Stimulated activated CD8-positive, alpha-beta memory T cell treated with anti-CD3 and anti-CD28 coated beads, Interleukin-7, amount 100 ng/mL, for 1 hour (primary cell): ENCODE measurements around the gene SHB.

Experiments used
- DNase-seq, 2 donors: peaks; one replicate each; pipeline ENCODE4 v3.0.0-alpha.2; 2020; ENCODE audit warnings: low read depth in 2 of 2

SHB gene

GRCh38 chr9:38088006-38088925, 19.2 kb upstream of the SHB start:
- peak in 1 of 2 donors; percentile 63 for DNase-seq

DNA sequence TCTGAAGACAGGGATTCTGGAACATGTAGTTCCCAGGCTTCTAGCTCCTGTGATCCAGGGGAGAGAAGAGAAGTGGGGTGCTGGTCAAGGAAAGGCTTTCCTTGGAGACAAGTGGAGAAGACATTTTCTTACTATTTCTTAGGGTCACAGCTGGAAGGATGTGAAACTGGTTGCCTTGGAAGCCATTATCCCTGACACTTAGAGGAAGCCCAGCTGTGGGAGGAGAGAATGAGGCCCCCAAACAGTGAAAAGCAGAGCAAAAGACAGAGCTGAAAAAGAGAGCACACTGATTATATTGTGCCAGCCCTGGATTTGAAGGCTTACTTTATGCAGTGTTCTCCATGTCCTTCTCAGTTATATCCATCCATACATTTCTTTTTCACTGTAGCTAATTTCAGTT, 17.5 kb upstream of the SHB start:
- DNase-seq, result no peak

DNA sequence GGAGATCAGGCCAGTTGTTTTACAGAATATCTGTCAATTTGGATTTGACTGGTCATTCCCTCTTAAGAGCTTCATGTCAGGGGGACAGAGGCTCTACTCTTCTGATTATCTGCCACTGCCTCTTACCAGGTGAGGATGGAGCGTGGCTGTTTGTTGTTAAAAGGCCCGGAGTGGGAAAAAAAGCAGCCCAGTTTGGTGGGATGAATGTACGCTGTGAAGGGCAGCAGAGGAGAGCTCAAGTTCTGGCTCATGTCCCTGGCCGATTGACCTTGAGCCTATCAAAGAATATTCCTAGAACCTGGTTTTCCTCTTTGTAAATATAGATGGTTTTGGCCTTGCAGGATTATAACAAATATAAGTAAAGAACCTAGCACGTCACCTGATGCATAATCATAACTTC, 16.3 kb upstream of the SHB start:
- DNase-seq, result no peak

DNA sequence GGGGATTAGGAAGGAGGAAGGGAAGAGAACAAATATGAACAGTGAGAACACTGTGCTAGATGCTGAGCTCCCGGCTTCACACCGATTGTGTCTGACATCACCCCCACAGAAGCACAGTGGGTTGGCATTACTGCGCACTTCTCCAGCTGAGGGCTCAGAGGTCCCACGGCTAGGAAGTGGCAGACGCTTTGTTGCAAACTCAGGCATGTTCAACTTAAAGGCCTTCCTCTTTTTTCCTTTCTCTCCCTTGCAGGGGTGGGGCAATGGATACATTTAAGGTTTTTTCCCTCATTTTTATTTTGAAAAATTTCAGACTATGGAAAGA, 15.5 kb upstream of the SHB start:
- DNase-seq, result no peak

- no peak for DNase-seq
Measured at GRCh38 chr9:38083858-38084555, 15.0 kb upstream of the SHB start.

DNA sequence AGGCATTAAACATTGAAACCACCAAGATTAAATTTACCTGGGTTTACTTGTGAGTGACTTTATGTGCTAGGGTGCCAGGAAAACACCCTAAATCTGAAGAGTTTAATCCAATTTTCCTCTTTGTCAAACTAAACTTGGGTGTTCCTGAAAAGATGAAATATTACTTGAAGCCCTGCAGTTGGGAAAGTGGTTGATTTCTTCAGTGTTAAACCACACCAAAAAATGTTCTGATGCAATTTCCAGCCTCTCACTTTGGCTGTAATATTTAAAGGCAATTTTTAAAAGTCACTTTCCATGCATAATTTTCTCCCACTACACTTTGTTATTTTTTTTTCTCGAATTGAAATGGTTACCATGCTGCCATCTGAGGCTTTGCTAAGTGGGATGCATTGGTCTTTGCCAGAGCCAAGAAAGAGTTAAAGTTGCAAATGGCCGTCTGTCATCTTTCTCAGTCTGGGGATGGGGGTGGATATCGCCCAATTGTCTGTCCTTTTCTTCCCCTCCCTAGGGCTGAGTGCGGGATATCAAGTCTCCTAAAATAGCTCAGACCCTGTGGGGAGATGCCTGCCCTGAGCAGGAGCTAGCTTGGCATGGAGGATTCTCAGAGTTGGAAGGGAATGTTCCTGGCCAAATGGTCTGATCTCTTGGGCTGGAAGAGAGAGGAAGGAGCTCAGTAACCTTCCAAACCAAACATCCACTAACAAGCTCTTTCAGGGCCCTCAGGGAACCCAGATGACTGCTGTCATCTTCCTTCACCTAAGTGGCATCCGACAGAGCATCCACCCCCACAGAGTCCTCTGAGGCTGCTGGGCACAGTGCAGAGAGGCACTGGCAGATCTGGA, 13.6 kb upstream of the SHB start:
- no peak for DNase-seq

DNA sequence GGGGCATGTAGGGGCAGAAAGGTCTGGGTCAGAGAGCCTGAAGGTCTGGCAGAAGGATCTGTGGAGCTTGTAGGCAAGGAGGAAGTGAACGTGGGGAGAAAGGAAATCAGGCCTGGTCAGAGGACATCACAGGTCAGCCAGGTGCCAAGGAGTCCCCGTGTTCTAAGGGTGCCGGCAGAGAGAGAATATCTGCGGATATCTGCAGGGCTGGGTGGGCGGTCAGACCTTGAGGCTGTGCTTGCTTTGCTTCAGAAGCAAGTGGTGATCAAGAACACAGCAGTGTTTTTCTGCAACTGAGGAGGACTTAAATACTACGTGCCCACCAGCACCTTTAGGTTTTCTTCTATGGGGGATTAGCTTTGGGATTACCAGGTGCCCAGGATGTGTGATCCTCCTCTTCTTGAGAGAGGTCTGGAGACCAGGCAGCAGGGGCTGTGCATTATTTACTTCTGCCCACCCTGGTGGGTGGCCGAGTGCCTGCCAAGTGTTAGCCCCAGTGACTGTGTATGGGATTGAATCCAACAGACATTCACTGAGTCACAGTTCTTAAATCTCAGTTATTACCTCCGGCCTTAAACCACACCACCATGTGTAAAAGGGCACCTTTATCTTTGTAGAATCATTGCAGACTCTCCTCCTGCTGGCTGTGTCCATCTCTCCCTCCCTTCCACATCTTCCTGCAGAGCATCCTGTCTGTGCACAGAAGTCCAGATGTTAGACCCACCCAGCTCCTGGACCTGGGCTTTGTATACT, 12.5 kb upstream of the SHB start:
- no peak for DNase-seq

DNA sequence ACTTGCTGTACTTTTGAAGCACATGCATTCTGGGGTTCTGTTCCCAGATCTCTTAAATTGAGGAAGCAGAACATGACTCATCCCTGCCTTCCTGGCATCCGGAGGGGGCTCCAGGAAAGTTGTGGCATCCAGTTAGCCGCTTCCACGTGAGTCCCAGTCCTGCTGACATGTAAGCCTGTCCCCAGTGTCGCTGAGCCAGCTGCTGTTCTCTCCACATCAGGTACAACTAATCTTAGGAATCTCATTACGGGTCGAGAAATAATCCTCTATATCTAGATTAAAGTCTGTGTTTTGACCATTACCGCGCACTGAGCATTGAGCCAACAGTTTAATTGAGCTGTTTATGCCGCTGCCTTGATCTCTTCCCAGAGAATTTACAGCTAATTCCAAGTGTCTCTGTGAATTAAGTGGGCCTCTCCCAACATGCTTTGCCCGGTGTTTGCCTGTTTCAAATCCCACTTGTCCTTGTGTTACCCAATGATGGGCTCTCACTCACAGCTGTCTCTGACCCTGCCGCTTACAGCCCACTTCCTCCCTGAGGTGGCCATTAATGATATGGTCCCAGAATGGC, 10.5 kb upstream of the SHB start:
- DNase-seq, result no peak

- DNase-seq, result no peak
Measured at GRCh38 chr9:38075272-38075671, 6.2 kb upstream of the SHB start.

GRCh38 chr9:38074441-38074961, 5.5 kb upstream of the SHB start:
- DNase-seq, result no peak

DNA sequence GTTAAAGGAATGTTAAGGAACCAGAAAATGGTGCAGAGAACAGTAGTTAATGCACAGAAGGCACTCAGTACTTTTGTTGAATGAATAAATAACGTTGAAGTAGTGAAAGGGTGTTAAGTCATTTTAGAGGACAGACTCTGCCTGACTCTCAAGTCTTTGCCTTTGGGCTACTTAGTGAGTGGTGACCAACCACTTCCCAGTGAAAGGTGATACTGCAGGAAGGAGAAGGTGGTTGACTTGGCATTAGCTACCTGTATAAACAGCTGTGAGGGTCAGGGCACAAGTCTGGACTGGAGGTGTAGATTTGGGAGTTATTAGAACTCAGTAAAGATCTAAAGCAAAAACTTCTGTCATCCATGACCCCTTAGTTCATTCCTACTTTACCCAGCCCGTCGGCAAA, 4.9 kb upstream of the SHB start:
- no peak for DNase-seq

- DNase-seq, result no peak
Measured at GRCh38 chr9:38071470-38072134, 2.6 kb upstream of the SHB start.

- DNase-seq, result no peak
Measured at GRCh38 chr9:38067859-38068681, 957 bp downstream of the SHB start.

DNA sequence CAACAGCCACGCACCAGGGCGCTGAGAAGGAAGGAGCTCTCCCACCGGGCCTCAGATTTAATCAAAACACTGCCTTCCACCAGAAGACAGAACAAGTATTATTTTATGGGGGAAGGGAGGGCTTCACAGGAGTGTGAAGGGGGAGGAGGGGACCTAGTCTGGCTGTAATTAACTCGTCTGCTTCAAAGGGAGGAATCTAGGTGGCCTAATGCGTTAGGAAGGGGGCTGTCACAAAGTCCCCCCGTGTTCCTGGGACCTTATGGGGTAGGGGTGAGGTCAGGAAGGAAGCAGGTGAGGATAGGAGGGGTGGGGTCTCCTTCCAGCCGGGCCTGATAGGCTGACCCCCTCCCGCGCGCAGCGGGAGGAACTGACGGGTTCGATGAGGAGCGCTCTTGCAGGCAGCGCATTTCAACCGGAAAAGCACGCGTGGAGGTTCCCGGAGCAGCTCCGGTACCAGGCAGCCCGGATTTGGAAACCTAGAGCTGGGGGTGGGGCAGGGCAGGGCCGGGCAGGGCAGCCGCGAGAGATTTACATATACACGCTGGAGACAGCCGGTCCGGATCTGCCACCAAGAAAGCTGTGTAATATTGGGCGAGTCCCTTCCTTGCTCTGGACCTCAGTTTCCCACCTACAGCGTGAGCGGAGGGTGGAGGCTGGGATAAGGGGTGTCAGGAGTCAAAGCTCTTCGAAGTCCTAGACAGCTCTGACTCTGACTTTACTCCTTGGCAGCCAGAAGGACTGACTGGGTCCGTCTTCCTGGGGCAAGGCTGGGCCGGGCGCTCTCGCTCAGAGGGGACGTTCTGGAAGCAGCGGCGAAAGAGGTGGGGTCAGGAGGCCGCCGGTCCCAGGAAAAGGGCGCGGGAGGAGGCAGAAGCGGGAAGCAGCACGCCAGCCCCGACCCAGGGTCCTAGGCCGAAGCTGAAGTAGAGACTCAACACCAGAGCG, 1.8 kb downstream of the SHB start:
- DNase-seq, result no peak

- no peak for DNase-seq
Measured at GRCh38 chr9:38066197-38066913, 2.7 kb downstream of the SHB start.

DNA sequence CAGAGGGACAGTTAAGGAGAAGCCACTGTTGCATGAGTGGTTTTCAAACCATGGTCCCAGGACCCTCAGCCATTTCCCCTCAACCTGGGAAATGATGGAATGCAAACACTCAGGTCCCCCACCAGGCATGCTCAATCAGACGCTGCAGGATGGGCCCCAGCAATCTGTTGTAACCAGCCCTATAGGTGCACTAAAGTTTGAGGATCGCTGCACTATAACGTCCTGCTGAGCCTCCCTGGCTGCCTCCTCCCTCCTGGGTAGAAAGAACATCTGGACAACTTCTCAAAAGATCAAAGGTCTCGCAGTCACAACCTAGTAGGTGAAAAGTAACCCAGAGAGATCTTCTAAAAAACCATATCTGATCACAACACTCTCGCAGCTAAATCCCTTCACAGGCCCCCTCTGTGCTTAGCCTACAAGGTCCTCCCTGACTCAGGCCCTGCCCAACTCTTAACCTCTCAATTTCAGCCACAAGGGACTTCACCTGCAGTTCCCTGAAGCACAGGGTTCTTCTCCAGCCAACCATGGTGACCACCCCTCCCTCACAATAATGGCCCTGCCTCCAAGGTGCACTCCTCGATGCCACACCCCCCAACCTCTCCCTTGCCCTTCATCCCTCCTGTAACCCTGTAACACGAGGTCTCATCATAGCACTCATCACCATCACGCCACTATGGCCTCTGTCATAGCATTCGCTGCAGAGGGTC, 3.5 kb downstream of the SHB start:
- DNase-seq, result no peak

GRCh38 chr9:38064842-38065368, 4.1 kb downstream of the SHB start:
- DNase-seq, result no peak
